ENCODE data around the gene COL23A1.

DNA sequence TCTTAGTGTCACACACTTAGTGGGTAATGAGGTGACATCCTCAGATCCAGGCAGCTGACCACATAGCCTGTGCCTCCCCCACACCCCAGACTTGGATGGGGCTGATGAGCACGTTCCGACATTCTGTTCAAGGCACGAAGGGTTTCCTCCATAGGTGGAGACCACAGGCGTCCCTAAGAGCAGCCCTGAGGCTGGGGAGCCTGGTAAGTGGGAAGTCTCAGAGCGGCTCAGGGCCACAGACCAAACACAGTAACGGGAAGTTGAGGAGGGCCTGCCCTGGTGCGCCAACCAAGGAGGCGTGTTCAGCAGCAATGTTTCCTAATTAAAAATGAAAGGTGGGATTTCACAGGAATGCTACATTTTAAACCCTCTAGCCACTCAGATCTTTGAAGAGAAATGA lies 255.3 kb downstream of the COL23A1 start:
- TF ChIP-seq, protein P1, sequence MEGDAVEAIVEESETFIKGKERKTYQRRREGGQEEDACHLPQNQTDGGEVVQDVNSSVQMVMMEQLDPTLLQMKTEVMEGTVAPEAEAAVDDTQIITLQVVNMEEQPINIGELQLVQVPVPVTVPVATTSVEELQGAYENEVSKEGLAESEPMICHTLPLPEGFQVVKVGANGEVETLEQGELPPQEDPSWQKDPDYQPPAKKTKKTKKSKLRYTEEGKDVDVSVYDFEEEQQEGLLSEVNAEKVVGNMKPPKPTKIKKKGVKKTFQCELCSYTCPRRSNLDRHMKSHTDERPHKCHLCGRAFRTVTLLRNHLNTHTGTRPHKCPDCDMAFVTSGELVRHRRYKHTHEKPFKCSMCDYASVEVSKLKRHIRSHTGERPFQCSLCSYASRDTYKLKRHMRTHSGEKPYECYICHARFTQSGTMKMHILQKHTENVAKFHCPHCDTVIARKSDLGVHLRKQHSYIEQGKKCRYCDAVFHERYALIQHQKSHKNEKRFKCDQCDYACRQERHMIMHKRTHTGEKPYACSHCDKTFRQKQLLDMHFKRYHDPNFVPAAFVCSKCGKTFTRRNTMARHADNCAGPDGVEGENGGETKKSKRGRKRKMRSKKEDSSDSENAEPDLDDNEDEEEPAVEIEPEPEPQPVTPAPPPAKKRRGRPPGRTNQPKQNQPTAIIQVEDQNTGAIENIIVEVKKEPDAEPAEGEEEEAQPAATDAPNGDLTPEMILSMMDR (IDR thresholded peaks at IDR 0.05) = no peak
- TF ChIP-seq POLR2A (IDR thresholded peaks at IDR 0.05) = no peak
- TF ChIP-seq POLR2AphosphoS5 (IDR thresholded peaks at IDR 0.05) = no peak
- no peak for TF ChIP-seq EP300 (IDR thresholded peaks at IDR 0.05)

All from gastroesophageal sphincter (tissue), 3 donors.